ENCODE results near the gene ASCL4. TPM values are rescaled to one million over a fixed set of nuclear protein-coding genes. Genes with fewer than 3 reads are reported as not detected.

Gene ASCL4
- total RNA-seq, 6 experiments from 2014 or later = not detected

GRCh38 chr12:107767466-107767865, 7.0 kb upstream of the ASCL4 start:
- ATAC-seq (no peak), DNase-seq (no peak)
- H3K9me3 ChIP-seq = no peaks in the 10 kb centered on the region
- H3K27ac ChIP-seq = no peak overlapping the region
- no peaks in the 10 kb centered on the region for H3K36me3 ChIP-seq
- WGBS (ENCODE audit: insufficient coverage, low coverage, low lambda C conversion rate, missing lambda C conversion rate) = 59% methylated on average over 3 of the region's 5 CpGs
- intact Hi-C loops (cut with DNase I) = loop anchor here in 1 of 2 donors (10.0 kb wide), 1 partner anchor 73 kb away; no protein-coding TSS in a partner anchor
- H3K4me1 ChIP-seq = no peaks in the 10 kb centered on the region
- no peaks in the 10 kb centered on the region for H3K27me3 ChIP-seq
- H3K4me3 ChIP-seq = no peak overlapping the region
- no peak for TF ChIP-seq POLR2A (IDR thresholded peaks at IDR 0.05)
- TF ChIP-seq CTCF (IDR thresholded peaks at IDR 0.05) = no peak

- no peak overlapping the region for H3K27ac ChIP-seq
- H3K27me3 ChIP-seq = peaks cover 4% of the 10 kb centered on the region in 2 donors
- intact Hi-C loops (cut with DNase I) = loop anchor here in 1 of 2 donors (10.0 kb wide), 1 partner anchor 110 kb away; no protein-coding TSS in a partner anchor
- no peaks in the 10 kb centered on the region for H3K9me3 ChIP-seq
- H3K36me3 ChIP-seq = no peaks in the 10 kb centered on the region
- DNase-seq (peak in 1 of 3 donors; percentile 21), ATAC-seq (peak in 1 of 4 donors; percentile 23)
- H3K4me3 ChIP-seq = no peak overlapping the region
- peaks cover 0 to 6% (median 0%) of the 10 kb centered on the region in 4 donors for H3K4me1 ChIP-seq
- no peak for TF ChIP-seq CTCF (IDR thresholded peaks at IDR 0.05)
- no peak for TF ChIP-seq POLR2A (IDR thresholded peaks at IDR 0.05)
- WGBS (ENCODE audit: insufficient coverage, low coverage, low lambda C conversion rate, missing lambda C conversion rate) = 7% methylated on average over 6 of the region's 66 CpGs
Observed at GRCh38 chr12:107775093-107775721, 703 bp downstream of the ASCL4 start.

GRCh38 chr12:107776171-107776570, 1.7 kb downstream of the ASCL4 start:
- no peak overlapping the region for H3K4me3 ChIP-seq
- DNase-seq (no peak), ATAC-seq (no peak)
- intact Hi-C loops (cut with DNase I) = loop anchor here in 1 of 2 donors (10.0 kb wide), 1 partner anchor 109 kb away; no protein-coding TSS in a partner anchor
- TF ChIP-seq POLR2A (IDR thresholded peaks at IDR 0.05) (no peak), CTCF (IDR thresholded peaks at IDR 0.05) (no peak)
- 28% methylated on average over 6 of the region's 6 CpGs for WGBS (ENCODE audit: insufficient coverage, low coverage, low lambda C conversion rate, missing lambda C conversion rate)
- H3K36me3 ChIP-seq = no peaks in the 10 kb centered on the region
- no peak overlapping the region for H3K27ac ChIP-seq
- H3K9me3 ChIP-seq = no peaks in the 10 kb centered on the region
- H3K4me1 ChIP-seq = peaks cover 0 to 6% (median 0%) of the 10 kb centered on the region in 4 donors
- H3K27me3 ChIP-seq = peaks cover 4% of the 10 kb centered on the region in 2 donors

- no peak overlapping the region for H3K4me3 ChIP-seq
- ATAC-seq (peak in 3 of 4 donors; percentile 46 to 62 (median 48)), DNase-seq (no peak)
- no peak overlapping the region for H3K27ac ChIP-seq
- peaks cover 0 to 6% (median 0%) of the 10 kb centered on the region in 4 donors for H3K4me1 ChIP-seq
- no peaks in the 10 kb centered on the region for H3K36me3 ChIP-seq
- WGBS (ENCODE audit: insufficient coverage, low coverage, low lambda C conversion rate, missing lambda C conversion rate) = 48% methylated on average over 10 of the region's 11 CpGs
- intact Hi-C loops (cut with DNase I) = loop anchor here in 1 of 2 donors (10.0 kb wide), 1 partner anchor 106 kb away; no protein-coding TSS in a partner anchor
- H3K9me3 ChIP-seq = no peaks in the 10 kb centered on the region
- no peak for TF ChIP-seq CTCF (IDR thresholded peaks at IDR 0.05)
- TF ChIP-seq POLR2A (IDR thresholded peaks at IDR 0.05) = no peak
- H3K27me3 ChIP-seq = peaks cover 4% of the 10 kb centered on the region in 2 donors
Observed at GRCh38 chr12:107778383-107779025, 4.0 kb downstream of the ASCL4 start.

Data from right lobe of liver (tissue), 6 donors.